ENCODE results near the gene FAM120A.

FAM120A gene

DNA sequence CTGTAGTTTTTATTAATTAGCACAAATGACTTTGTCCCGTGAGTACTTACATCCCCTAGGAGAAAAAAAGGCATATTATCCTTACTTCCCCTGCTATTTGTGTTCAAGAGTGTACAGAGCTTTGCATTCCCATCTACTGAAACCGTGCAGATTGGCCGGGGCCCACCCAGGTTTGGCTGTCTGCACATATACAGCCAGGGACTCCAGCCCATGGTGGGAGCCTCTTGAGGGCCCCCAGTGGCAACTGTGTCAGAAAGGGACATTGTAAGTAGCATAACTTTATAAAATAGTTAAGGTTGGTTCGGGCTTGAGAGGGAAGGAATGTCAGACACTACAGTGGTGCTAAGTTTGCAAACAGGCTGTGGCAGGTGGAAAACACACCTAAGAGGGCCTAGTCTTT, 149.6 kb downstream of the FAM120A start:
- no peak overlapping the region for H3K4me2 ChIP-seq
- H3K4me3 ChIP-seq (IDR thresholded peaks at IDR 0.05; ENCODE audit: insufficient read depth, low read depth, low read length), result no peak overlapping the region
- no peaks in the 10 kb centered on the region for H4K20me1 ChIP-seq (ENCODE audit: insufficient read depth)
- no peaks in the 10 kb centered on the region for H3K36me3 ChIP-seq (ENCODE audit: insufficient read depth)
- TF ChIP-seq, protein P1, sequence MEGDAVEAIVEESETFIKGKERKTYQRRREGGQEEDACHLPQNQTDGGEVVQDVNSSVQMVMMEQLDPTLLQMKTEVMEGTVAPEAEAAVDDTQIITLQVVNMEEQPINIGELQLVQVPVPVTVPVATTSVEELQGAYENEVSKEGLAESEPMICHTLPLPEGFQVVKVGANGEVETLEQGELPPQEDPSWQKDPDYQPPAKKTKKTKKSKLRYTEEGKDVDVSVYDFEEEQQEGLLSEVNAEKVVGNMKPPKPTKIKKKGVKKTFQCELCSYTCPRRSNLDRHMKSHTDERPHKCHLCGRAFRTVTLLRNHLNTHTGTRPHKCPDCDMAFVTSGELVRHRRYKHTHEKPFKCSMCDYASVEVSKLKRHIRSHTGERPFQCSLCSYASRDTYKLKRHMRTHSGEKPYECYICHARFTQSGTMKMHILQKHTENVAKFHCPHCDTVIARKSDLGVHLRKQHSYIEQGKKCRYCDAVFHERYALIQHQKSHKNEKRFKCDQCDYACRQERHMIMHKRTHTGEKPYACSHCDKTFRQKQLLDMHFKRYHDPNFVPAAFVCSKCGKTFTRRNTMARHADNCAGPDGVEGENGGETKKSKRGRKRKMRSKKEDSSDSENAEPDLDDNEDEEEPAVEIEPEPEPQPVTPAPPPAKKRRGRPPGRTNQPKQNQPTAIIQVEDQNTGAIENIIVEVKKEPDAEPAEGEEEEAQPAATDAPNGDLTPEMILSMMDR (conservative IDR thresholded peaks at IDR 0.05; ENCODE audit: low read depth, low read length), result no peak
- no peak overlapping the region for H2AFZ ChIP-seq (ENCODE audit: low read depth)
- H3K27me3 ChIP-seq (ENCODE audit: insufficient read depth, low read depth), result no peaks in the 10 kb centered on the region
- H3K27ac ChIP-seq, result no peak overlapping the region
- peaks cover 2% of the 10 kb centered on the region for H3K4me1 ChIP-seq (ENCODE audit: low read depth, poor library complexity, severe bottlenecking)
- H3K79me2 ChIP-seq (ENCODE audit: insufficient read depth, low read depth), result no peaks in the 10 kb centered on the region
- no peak overlapping the region for H3K9ac ChIP-seq

DNA sequence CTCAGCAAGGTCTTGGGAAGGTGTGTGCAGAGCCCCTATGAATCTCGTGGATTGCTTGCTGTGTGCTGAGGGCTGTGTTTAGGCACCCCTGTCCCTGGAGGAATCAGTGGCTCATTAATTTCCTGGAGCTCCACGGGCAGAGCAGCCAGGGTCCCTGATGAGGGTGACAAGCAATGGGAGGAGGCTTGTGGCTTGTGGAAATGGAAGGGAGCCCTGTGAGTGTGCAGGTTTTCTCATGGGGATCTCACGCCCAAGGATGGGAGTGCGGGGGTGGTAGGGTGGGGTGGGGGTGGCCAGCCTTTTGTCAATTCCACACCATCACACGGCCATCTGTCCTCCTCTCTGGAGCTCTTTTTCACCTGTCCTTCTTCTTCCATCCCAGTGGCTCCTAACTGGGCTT, 150.2 kb downstream of the FAM120A start:
- no peak overlapping the region for H3K9ac ChIP-seq
- no peaks in the 10 kb centered on the region for H3K36me3 ChIP-seq (ENCODE audit: insufficient read depth)
- no peaks in the 10 kb centered on the region for H3K27me3 ChIP-seq (ENCODE audit: insufficient read depth, low read depth)
- H2AFZ ChIP-seq (ENCODE audit: low read depth), result no peak overlapping the region
- H3K79me2 ChIP-seq (ENCODE audit: insufficient read depth, low read depth), result no peaks in the 10 kb centered on the region
- no peak overlapping the region for H3K4me3 ChIP-seq (IDR thresholded peaks at IDR 0.05; ENCODE audit: insufficient read depth, low read depth, low read length)
- H3K27ac ChIP-seq, result no peak overlapping the region
- no peak overlapping the region for H3K4me2 ChIP-seq
- TF ChIP-seq, protein P1 (conservative IDR thresholded peaks at IDR 0.05; ENCODE audit: low read depth, low read length), result no peak
- peaks cover 2% of the 10 kb centered on the region for H3K4me1 ChIP-seq (ENCODE audit: low read depth, poor library complexity, severe bottlenecking)
- no peaks in the 10 kb centered on the region for H4K20me1 ChIP-seq (ENCODE audit: insufficient read depth)

DNA sequence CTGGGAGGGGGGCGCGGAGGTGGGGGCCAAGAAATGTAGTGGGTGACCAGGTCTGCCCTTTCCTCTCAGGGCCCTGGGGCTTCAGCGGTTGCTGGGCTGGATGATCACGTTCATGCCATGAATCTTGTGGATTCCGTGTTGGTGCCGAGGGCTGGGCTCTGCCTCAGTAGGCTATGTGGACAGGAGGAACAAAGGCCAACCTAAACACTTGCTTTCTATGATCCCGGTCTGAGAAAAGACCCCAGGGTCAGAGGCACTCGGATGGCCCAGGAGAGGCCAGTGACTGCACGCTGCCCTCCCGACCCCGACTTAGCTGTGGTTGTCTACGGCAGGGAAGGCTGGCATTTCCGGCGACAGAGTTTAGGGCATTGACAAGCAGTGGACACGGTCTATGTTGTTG, 151.5 kb downstream of the FAM120A start:
- H3K9ac ChIP-seq, result no peak overlapping the region
- peaks cover 2% of the 10 kb centered on the region for H3K4me1 ChIP-seq (ENCODE audit: low read depth, poor library complexity, severe bottlenecking)
- no peaks in the 10 kb centered on the region for H4K20me1 ChIP-seq (ENCODE audit: insufficient read depth)
- no peaks in the 10 kb centered on the region for H3K27me3 ChIP-seq (ENCODE audit: insufficient read depth, low read depth)
- no peaks in the 10 kb centered on the region for H3K36me3 ChIP-seq (ENCODE audit: insufficient read depth)
- TF ChIP-seq, protein P1 (conservative IDR thresholded peaks at IDR 0.05; ENCODE audit: low read depth, low read length), result no peak
- no peak overlapping the region for H3K4me2 ChIP-seq
- H3K79me2 ChIP-seq (ENCODE audit: insufficient read depth, low read depth), result no peaks in the 10 kb centered on the region
- no peak overlapping the region for H3K27ac ChIP-seq
- no peak overlapping the region for H3K4me3 ChIP-seq (IDR thresholded peaks at IDR 0.05; ENCODE audit: insufficient read depth, low read depth, low read length)
- no peak overlapping the region for H2AFZ ChIP-seq (ENCODE audit: low read depth)

DNA sequence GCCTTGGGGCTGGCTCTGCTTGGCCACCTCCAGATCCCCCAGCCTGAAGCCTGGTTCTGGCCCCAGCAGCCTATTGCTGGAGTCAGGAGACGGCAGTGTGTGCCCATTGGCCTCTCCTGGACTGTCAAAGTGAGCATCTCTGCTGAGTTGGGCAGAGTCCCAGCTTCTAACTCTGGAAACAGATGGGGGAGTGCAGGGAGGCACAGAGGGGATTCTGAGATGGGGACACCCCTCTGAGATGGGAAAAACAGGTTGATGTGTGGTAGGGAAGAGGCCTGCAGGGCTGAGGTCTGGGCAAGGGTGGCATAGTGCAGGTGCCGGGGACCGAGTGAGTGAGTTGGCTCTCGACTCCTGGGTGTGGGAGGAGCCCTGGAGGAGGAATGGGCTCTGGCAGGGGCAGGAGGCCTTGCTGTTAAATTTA, 152.4 kb downstream of the FAM120A start:
- Histone ChIP-seq H3K9ac (no peak overlapping the region), H3K79me2 (ENCODE audit: insufficient read depth, low read depth) (no peaks in the 10 kb centered on the region), H4K20me1 (ENCODE audit: insufficient read depth) (no peaks in the 10 kb centered on the region), H3K4me1 (ENCODE audit: low read depth, poor library complexity, severe bottlenecking) (peaks cover 2% of the 10 kb centered on the region), H3K4me3 (IDR thresholded peaks at IDR 0.05; ENCODE audit: insufficient read depth, low read depth, low read length) (no peak overlapping the region), H3K27ac (no peak overlapping the region), H3K27me3 (ENCODE audit: insufficient read depth, low read depth) (no peaks in the 10 kb centered on the region), H3K36me3 (ENCODE audit: insufficient read depth) (no peaks in the 10 kb centered on the region), H3K4me2 (no peak overlapping the region), H2AFZ (ENCODE audit: low read depth) (no peak overlapping the region)
- TF ChIP-seq, protein P1 (conservative IDR thresholded peaks at IDR 0.05; ENCODE audit: low read depth, low read length), result no peak

Measured in KMS-11 (cell line).